ENCODE results near the gene SLC16A11. TPM values are rescaled to one million over a fixed set of nuclear protein-coding genes. Genes with fewer than 3 reads are reported as not detected.

SLC16A11 gene
- total and polyA plus RNA-seq, 2 donors (not counting 1 experiment from before 2014, with no cell fraction given), result 10.0 to 31.9 TPM

DNA sequence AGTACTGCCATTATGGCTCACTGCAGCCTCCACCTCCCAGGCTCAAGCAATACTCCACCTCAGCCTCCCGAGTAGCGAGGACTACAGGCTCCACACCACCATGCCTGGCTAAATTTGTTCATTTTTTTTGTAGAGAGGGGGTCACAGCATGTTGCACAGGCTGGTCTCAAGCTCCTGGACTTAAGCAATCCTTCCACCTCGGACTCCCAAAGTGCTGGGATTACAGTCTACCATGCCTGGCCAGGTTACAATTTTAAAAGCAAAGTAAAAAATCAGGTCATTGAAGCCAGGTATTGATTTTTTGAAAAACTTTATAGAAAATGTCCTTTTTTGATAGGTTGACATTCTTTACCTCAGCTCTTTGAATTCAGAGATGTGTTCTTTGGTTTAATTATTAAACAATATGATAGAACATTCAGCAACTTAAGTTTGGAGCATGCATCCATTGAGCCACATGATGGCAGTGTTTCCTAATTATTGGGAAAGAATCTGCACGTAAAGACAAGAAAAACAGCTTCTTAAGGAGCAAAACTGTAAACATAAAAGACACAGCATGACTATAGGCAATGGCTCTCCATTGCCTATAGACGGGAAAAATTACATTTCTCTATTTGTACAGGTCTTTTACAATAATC lies 1.7 kb upstream of the SLC16A11 start:
- H3K36me3 ChIP-seq (replicated peaks in 1 of 2; ENCODE audit: control extremely low read depth in 1 of 2, control insufficient read depth in 1 of 2, extremely low read depth in 1 of 2, insufficient read depth in 2 of 2, low read length in 1 of 2), result peaks cover 0 to 2% of the 10 kb centered on the region in 2 experiments
- peak; percentile 13 for ATAC-seq (ENCODE audit: low read depth)
- H3K79me2 ChIP-seq (ENCODE audit: control insufficient read depth, insufficient read depth, low read length), result no peaks in the 10 kb centered on the region
- CTCF ChIA-PET, result interaction anchor here (0.6 to 14.5 kb wide), 60 partner anchors 7 to 1011 kb away, joined by 3 to 584 read pairs (median 4); partner anchors contain the start of genes ACADVL, ACAP1, ASGR1 and BCL6B
- peaks cover 0 to 4% (median 0%) of the 10 kb centered on the region in 4 experiments for H3K27me3 ChIP-seq (replicated peaks in 1 of 4; ENCODE audit: control extremely low read depth in 1 of 4, control insufficient read depth in 3 of 4, insufficient read depth in 4 of 4, low read length in 3 of 4)
- Mint-ChIP-seq H3K4me3 (peak overlapping the region; percentile 77), H3K27ac (peak overlapping the region; percentile 92), H3K27me3 (peaks cover 3% of the 10 kb centered on the region), H3K4me1 (peaks cover 39% of the 10 kb centered on the region), H3K9me3 (ENCODE audit: insufficient read depth) (no peaks in the 10 kb centered on the region)
- peak; percentile 85 for DNase-seq
- TF ChIP-seq CTCF (IDR thresholded peaks at IDR 0.05), result peak; percentile 82
- TF ChIP-seq EZH2 (IDR thresholded peaks at IDR 0.05; ENCODE audit: borderline replicate concordance, insufficient read depth, low read depth, low read length, poor library complexity, severe bottlenecking), result no peak
- peak overlapping the region; percentile 91 for H3K4me2 ChIP-seq (replicated peaks; ENCODE audit: low read depth, low read length, poor library complexity, severe bottlenecking)
- intact Hi-C loops (cut with micrococcal nuclease), result loop anchor here (1.0 to 10.0 kb wide), 5 partner anchors 91 to 642 kb away; partner anchors contain the start of genes MPDU1, TP53 and WRAP53
- peak overlapping the region in 4 of 5 experiments; percentile 50 to 67 (median 60) for H3K4me3 ChIP-seq (ENCODE audit: control extremely low read depth in 1 of 5, extremely low read depth in 1 of 5, insufficient read depth in 1 of 5, low read depth in 2 of 5, low read length in 4 of 5)
- H4K20me1 ChIP-seq (ENCODE audit: control insufficient read depth, insufficient read depth, low read length, poor library complexity, severe bottlenecking), result no peaks in the 10 kb centered on the region
- POLR2A ChIA-PET, result interaction anchor here (0.6 to 2.1 kb wide), 11 partner anchors 10 to 641 kb away, joined by 3 to 21 read pairs (median 3); partner anchors contain the start of genes ACADVL, DLG4, DVL2 and RNASEK
- 42% methylated on average over 4 of the region's 5 CpGs for WGBS (ENCODE audit: insufficient coverage)
- H3K4me1 ChIP-seq (ENCODE audit: control insufficient read depth in 2 of 2, insufficient read depth in 2 of 2, low read length in 2 of 2), result peaks cover 35 to 46% of the 10 kb centered on the region in 2 donors
- peaks cover 0 to 8% (median 0%) of the 10 kb centered on the region in 3 donors for H3K9me3 ChIP-seq (ENCODE audit: control extremely low read depth in 1 of 3, control insufficient read depth in 2 of 3, insufficient read depth in 1 of 3, low read length in 2 of 3)
- H3K9ac ChIP-seq (ENCODE audit: low read length), result peak overlapping the region; percentile 64
- H3K27ac ChIP-seq (ENCODE audit: low read length in 2 of 2), result no peak overlapping the region
- H2AFZ ChIP-seq (ENCODE audit: insufficient read depth, low read depth, low read length, poor library complexity, severe bottlenecking), result no peak overlapping the region

- Histone ChIP-seq H3K27me3 (replicated peaks in 1 of 4; ENCODE audit: control extremely low read depth in 1 of 4, control insufficient read depth in 3 of 4, insufficient read depth in 4 of 4, low read length in 3 of 4) (peaks cover 0 to 4% (median 0%) of the 10 kb centered on the region in 4 experiments), H2AFZ (ENCODE audit: insufficient read depth, low read depth, low read length, poor library complexity, severe bottlenecking) (peak overlapping the region; percentile 73), H3K4me3 (ENCODE audit: control extremely low read depth in 1 of 5, extremely low read depth in 1 of 5, insufficient read depth in 1 of 5, low read depth in 2 of 5, low read length in 4 of 5) (peak overlapping the region in 4 of 5 experiments; percentile 46 to 77 (median 65)), H3K36me3 (replicated peaks in 1 of 2; ENCODE audit: control extremely low read depth in 1 of 2, control insufficient read depth in 1 of 2, extremely low read depth in 1 of 2, insufficient read depth in 2 of 2, low read length in 1 of 2) (peaks cover 0 to 2% of the 10 kb centered on the region in 2 experiments), H3K4me1 (ENCODE audit: control insufficient read depth in 2 of 2, insufficient read depth in 2 of 2, low read length in 2 of 2) (peaks cover 35 to 53% of the 10 kb centered on the region in 2 donors), H4K20me1 (ENCODE audit: control insufficient read depth, insufficient read depth, low read length, poor library complexity, severe bottlenecking) (no peaks in the 10 kb centered on the region), H3K27ac (ENCODE audit: low read length in 2 of 2) (peak overlapping the region; percentile 56 to 74), H3K9me3 (ENCODE audit: control extremely low read depth in 1 of 3, control insufficient read depth in 2 of 3, insufficient read depth in 1 of 3, low read length in 2 of 3) (peaks cover 0 to 8% (median 0%) of the 10 kb centered on the region in 3 donors), H3K79me2 (ENCODE audit: control insufficient read depth, insufficient read depth, low read length) (no peaks in the 10 kb centered on the region), H3K4me2 (replicated peaks; ENCODE audit: low read depth, low read length, poor library complexity, severe bottlenecking) (peak overlapping the region; percentile 99), H3K9ac (ENCODE audit: low read length) (peak overlapping the region; percentile 76)
- TF ChIP-seq EZH2 (IDR thresholded peaks at IDR 0.05; ENCODE audit: borderline replicate concordance, insufficient read depth, low read depth, low read length, poor library complexity, severe bottlenecking), result peak; percentile 15
- no peak for TF ChIP-seq CTCF (IDR thresholded peaks at IDR 0.05)
- POLR2A ChIA-PET, result interaction anchor here (0.6 to 2.0 kb wide), 7 partner anchors 20 to 504 kb away, joined by 3 to 9 read pairs (median 5); a partner anchor contains a TSS
- ATAC-seq (ENCODE audit: low read depth) (no peak), DNase-seq (no peak)
- Mint-ChIP-seq H3K9me3 (ENCODE audit: insufficient read depth) (no peaks in the 10 kb centered on the region), H3K27me3 (no peaks in the 10 kb centered on the region), H3K4me3 (peak overlapping the region; percentile 86), H3K27ac (peak overlapping the region; percentile 85), H3K4me1 (peaks cover 53% of the 10 kb centered on the region)
- 6% methylated on average over 21 of the region's 21 CpGs for WGBS (ENCODE audit: insufficient coverage)
- CTCF ChIA-PET, result interaction anchor here (0.6 to 14.5 kb wide), 6 partner anchors 9 to 1030 kb away, joined by 3 to 584 read pairs (median 3); partner anchors contain the start of genes BCL6B and RNASEK
- intact Hi-C loops (cut with micrococcal nuclease), result loop anchor here (1.0 to 10.0 kb wide), 2 partner anchors 8 to 542 kb away; partner anchors contain the start of gene MPDU1
Observed at GRCh38 chr17:7043182-7043496, 753 bp downstream of the SLC16A11 start.

All from B cell (primary cell).